ENCODE measurements around the gene MAN1A1.

Gene MAN1A1

GRCh38 chr6:119346450-119346849, 3.1 kb downstream of the MAN1A1 start:
- peak; percentile 9 for DNase-seq (ENCODE audit: low spot score)

GRCh38 chr6:119345114-119345513, 4.4 kb downstream of the MAN1A1 start:
- no peak for DNase-seq (ENCODE audit: low spot score)

- no peak for DNase-seq (ENCODE audit: low spot score)
Measured at GRCh38 chr6:119344306-119344705, 5.3 kb downstream of the MAN1A1 start.

GRCh38 chr6:119343573-119344146, 5.9 kb downstream of the MAN1A1 start:
- DNase-seq (ENCODE audit: low spot score), result no peak

GRCh38 chr6:119343167-119343566, 6.4 kb downstream of the MAN1A1 start:
- DNase-seq (ENCODE audit: low spot score), result no peak

GRCh38 chr6:119342430-119342829, 7.1 kb downstream of the MAN1A1 start:
- DNase-seq (ENCODE audit: low spot score), result no peak

- no peak for DNase-seq (ENCODE audit: low spot score)
Measured at GRCh38 chr6:119340796-119341487, 8.6 kb downstream of the MAN1A1 start.

- no peak for DNase-seq (ENCODE audit: low spot score)
Measured at GRCh38 chr6:119339941-119340456, 9.6 kb downstream of the MAN1A1 start.

GRCh38 chr6:119337762-119338161, 11.8 kb downstream of the MAN1A1 start:
- DNase-seq (ENCODE audit: low spot score), result no peak

- DNase-seq (ENCODE audit: low spot score), result no peak
Measured at GRCh38 chr6:119337252-119337651, 12.3 kb downstream of the MAN1A1 start.

- DNase-seq (ENCODE audit: low spot score), result peak; percentile 9
Measured at GRCh38 chr6:119334535-119335264, 14.9 kb downstream of the MAN1A1 start.

GRCh38 chr6:119333707-119334295, 15.8 kb downstream of the MAN1A1 start:
- no peak for DNase-seq (ENCODE audit: low spot score)

- DNase-seq (ENCODE audit: low spot score), result no peak
Measured at GRCh38 chr6:119333063-119333609, 16.4 kb downstream of the MAN1A1 start.

- DNase-seq (ENCODE audit: low spot score), result no peak
Measured at GRCh38 chr6:119331663-119332286, 17.8 kb downstream of the MAN1A1 start.

GRCh38 chr6:119330520-119331113, 18.9 kb downstream of the MAN1A1 start:
- DNase-seq (ENCODE audit: low spot score), result no peak

- no peak for DNase-seq (ENCODE audit: low spot score)
Measured at GRCh38 chr6:119329794-119330180, 19.8 kb downstream of the MAN1A1 start.

GRCh38 chr6:119328892-119329793, 20.4 kb downstream of the MAN1A1 start:
- DNase-seq (ENCODE audit: low spot score), result no peak

- DNase-seq (ENCODE audit: low spot score), result no peak
Measured at GRCh38 chr6:119328254-119328653, 21.3 kb downstream of the MAN1A1 start.

GRCh38 chr6:119327810-119328209, 21.8 kb downstream of the MAN1A1 start:
- DNase-seq (ENCODE audit: low spot score), result no peak

- no peak for DNase-seq (ENCODE audit: low spot score)
Measured at GRCh38 chr6:119326291-119327005, 23.1 kb downstream of the MAN1A1 start.
